ENCODE data around the gene DCLK1.

DNA sequence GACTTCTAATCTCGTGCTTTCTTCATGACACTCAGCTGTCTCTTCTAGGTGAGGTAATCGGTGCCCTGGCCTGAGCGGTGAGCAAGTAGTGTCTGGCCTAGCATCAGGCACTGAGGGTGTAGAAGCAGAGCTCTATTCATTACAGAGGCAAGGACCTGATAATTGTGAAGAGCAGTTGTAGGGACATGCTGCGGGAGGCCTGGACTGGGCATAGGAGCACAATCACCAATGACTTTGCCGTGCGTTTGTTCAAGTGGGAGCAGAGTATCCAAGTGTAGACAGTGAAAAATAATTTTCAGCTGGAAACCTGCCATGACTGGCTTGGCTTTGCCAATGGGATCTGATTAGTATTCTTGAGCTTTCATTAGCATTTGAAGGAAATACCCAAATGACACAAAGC, 32.1 kb upstream of the DCLK1 start:
- TF ChIP-seq POLR2AphosphoS5 (IDR thresholded peaks at IDR 0.05; ENCODE audit: low read depth, low read length) (no peak), TAF1 (IDR thresholded peaks at IDR 0.05; ENCODE audit: borderline replicate concordance, insufficient read depth, low read length) (no peak), FOXP2 (optimal IDR thresholded peaks at IDR 0.05; ENCODE audit: borderline replicate concordance, extremely low read depth, extremely low read length, insufficient read depth) (no peak)
- TF ChIP-seq, protein P1, sequence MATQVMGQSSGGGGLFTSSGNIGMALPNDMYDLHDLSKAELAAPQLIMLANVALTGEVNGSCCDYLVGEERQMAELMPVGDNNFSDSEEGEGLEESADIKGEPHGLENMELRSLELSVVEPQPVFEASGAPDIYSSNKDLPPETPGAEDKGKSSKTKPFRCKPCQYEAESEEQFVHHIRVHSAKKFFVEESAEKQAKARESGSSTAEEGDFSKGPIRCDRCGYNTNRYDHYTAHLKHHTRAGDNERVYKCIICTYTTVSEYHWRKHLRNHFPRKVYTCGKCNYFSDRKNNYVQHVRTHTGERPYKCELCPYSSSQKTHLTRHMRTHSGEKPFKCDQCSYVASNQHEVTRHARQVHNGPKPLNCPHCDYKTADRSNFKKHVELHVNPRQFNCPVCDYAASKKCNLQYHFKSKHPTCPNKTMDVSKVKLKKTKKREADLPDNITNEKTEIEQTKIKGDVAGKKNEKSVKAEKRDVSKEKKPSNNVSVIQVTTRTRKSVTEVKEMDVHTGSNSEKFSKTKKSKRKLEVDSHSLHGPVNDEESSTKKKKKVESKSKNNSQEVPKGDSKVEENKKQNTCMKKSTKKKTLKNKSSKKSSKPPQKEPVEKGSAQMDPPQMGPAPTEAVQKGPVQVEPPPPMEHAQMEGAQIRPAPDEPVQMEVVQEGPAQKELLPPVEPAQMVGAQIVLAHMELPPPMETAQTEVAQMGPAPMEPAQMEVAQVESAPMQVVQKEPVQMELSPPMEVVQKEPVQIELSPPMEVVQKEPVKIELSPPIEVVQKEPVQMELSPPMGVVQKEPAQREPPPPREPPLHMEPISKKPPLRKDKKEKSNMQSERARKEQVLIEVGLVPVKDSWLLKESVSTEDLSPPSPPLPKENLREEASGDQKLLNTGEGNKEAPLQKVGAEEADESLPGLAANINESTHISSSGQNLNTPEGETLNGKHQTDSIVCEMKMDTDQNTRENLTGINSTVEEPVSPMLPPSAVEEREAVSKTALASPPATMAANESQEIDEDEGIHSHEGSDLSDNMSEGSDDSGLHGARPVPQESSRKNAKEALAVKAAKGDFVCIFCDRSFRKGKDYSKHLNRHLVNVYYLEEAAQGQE (IDR thresholded peaks at IDR 0.05; ENCODE audit: insufficient read depth in 1 of 2, low read depth in 2 of 2, low read length in 2 of 2) = no peak
